Ishikawa (cell line): ENCODE results near the gene PDGFC.

ENCODE experiments used
- CEBPB ChIP-seq: IDR thresholded peaks from 2 replicates; pipeline ENCODE4 v1.6.1; 2012
- CREB1 ChIP-seq: IDR thresholded peaks from 2 replicates; pipeline ENCODE4 v1.6.1; 2012; ENCODE audit warnings: low read depth
- EGR1 ChIP-seq: IDR thresholded peaks from 2 replicates; pipeline ENCODE4 v1.6.1; 2012
- EP300 ChIP-seq: IDR thresholded peaks from 2 replicates; pipeline ENCODE4 v1.6.1; 2012; ENCODE audit warnings: borderline replicate concordance
- FOXM1 ChIP-seq: IDR thresholded peaks from 2 replicates; pipeline ENCODE4 v1.6.1; 2012; ENCODE audit warnings: low read depth, borderline replicate concordance
- MAX ChIP-seq: IDR thresholded peaks from 2 replicates; pipeline ENCODE4 v1.6.1; 2012
- NFIC ChIP-seq: IDR thresholded peaks from 2 replicates; pipeline ENCODE4 v1.6.1; 2012
- RAD21 ChIP-seq: IDR thresholded peaks from 2 replicates; pipeline ENCODE4 v1.6.1; 2012; ENCODE audit warnings: low read depth
- REST ChIP-seq: IDR thresholded peaks from 2 replicates; pipeline ENCODE4 v1.6.1; 2012; ENCODE audit warnings: low read depth, mild to moderate bottlenecking
- TAF1 ChIP-seq: IDR thresholded peaks from 2 replicates; pipeline ENCODE4 v1.6.1; 2012; ENCODE audit warnings: low read depth, mild to moderate bottlenecking
- TCF12 ChIP-seq: IDR thresholded peaks from 2 replicates; pipeline ENCODE4 v1.6.1; 2012; ENCODE audit warnings: low read depth
- TEAD4 ChIP-seq: IDR thresholded peaks from 2 replicates; pipeline ENCODE4 v1.6.1; 2012
- USF1 ChIP-seq: IDR thresholded peaks from 2 replicates; pipeline ENCODE4 v1.6.1; 2012
- YY1 ChIP-seq: IDR thresholded peaks from 2 replicates; pipeline ENCODE4 v1.6.1; 2012; ENCODE audit warnings: low read depth
- ZBTB7A ChIP-seq: IDR thresholded peaks from 2 replicates; pipeline ENCODE4 v1.6.1; 2012; ENCODE audit warnings: low read depth

The PDGFC gene

GRCh38 chr4:156956826-156957368, 14.7 kb downstream of the PDGFC start:
- TF ChIP-seq TCF12 (no peak), ZBTB7A (no peak), NFIC (no peak), YY1 (no peak), CREB1 (no peak), REST (no peak), TAF1 (no peak), CEBPB (no peak), EP300 (no peak)

GRCh38 chr4:156956359-156956758, 15.2 kb downstream of the PDGFC start:
- TF ChIP-seq CEBPB (no peak), YY1 (no peak), FOXM1 (no peak), CREB1 (no peak)

- no peak for TF ChIP-seq TCF12
- TF ChIP-seq YY1, result no peak
Measured at GRCh38 chr4:156954587-156954986, 17.0 kb downstream of the PDGFC start.

- TF ChIP-seq REST (no peak), TCF12 (no peak), ZBTB7A (no peak), TAF1 (no peak), EP300 (no peak), USF1 (no peak)
Measured at GRCh38 chr4:156953951-156954350, 17.6 kb downstream of the PDGFC start.

- TF ChIP-seq TAF1, result no peak
- TF ChIP-seq TCF12, result no peak
- TF ChIP-seq MAX, result no peak
- no peak for TF ChIP-seq FOXM1
- no peak for TF ChIP-seq YY1
- no peak for TF ChIP-seq ZBTB7A
- no peak for TF ChIP-seq EGR1
Measured at GRCh38 chr4:156953001-156953400, 18.6 kb downstream of the PDGFC start.

GRCh38 chr4:156952078-156952759, 19.4 kb downstream of the PDGFC start:
- no peak for TF ChIP-seq USF1
- no peak for TF ChIP-seq RAD21
- TF ChIP-seq NFIC, result no peak
- TF ChIP-seq FOXM1, result no peak
- TF ChIP-seq MAX, result no peak
- TF ChIP-seq REST, result no peak
- no peak for TF ChIP-seq EP300
- TF ChIP-seq YY1, result no peak
- no peak for TF ChIP-seq CREB1
- TF ChIP-seq ZBTB7A, result no peak
- TF ChIP-seq TCF12, result no peak
- TF ChIP-seq CEBPB, result no peak
- no peak for TF ChIP-seq TAF1
- TF ChIP-seq TEAD4, result no peak
- no peak for TF ChIP-seq EGR1
